GM12878 (cell line): Measurements from ENCODE around the gene SIL1. TPM values are rescaled to one million over a fixed set of nuclear protein-coding genes. Genes with fewer than 3 reads are reported as not detected.

ENCODE experiments used
- ATAC-seq: fragments of 200-7000 bp; cut with Tn5 transposase; 3 replicates; pipeline ENCODE4 v1.9.1; 2020; ENCODE audit warnings: mild to moderate bottlenecking, moderate library complexity
- BruUV-seq: library from RNA; stranded (reverse); fragments of 400-500 nt; replicated peaks from 2 replicates; lab custom pipeline; 2021; lab: Mats Ljungman, UMichigan
- CTCF ChIA-PET: fragments of 300-600 bp; sonication (Branson Sonifier 250); formaldehyde crosslinking; extraction: SDS; loops from one replicate; lab custom pipeline; 2021; ENCODE audit warnings: inconsistent platforms; lab: Yijun Ruan, JAX
- POLR2A ChIA-PET: fragments of 350-600 bp; formaldehyde crosslinking; extraction: SDS; loops from one replicate; lab custom pipeline; 2021; ENCODE audit warnings: inconsistent platforms; lab: Charles Lee
- RAD21 ChIA-PET: fragments of 300-600 bp; sonication (Branson Sonifier 250); formaldehyde crosslinking; loops from one replicate; lab custom pipeline; 2023; ENCODE audit warnings: antibody characterized with exemption; ENCODE audit not compliant: unreplicated experiment; lab: Charles Lee
- SMC1A ChIA-PET: fragments of 300-600 bp; sonication (Branson Sonifier 250); formaldehyde crosslinking; loops from one replicate; lab custom pipeline; 2023; ENCODE audit not compliant: unreplicated experiment, uncharacterized antibody; lab: Charles Lee
- DNase-seq: peaks from one replicate; pipeline ENCODE4 v3.0.0-alpha.2; 2011; ENCODE audit warnings: low read depth, low spot score
- FAIRE-seq: peaks from 3 replicates; lab custom pipeline; 2011; peaks lifted over from hg19 to GRCh38; lab: Jason Lieb, UNC
- H2AFZ ChIP-seq: 2 replicates; pipeline ENCODE4 v1.6.0; 2011; ENCODE audit warnings: low read depth, low read length, control low read depth; ENCODE audit not compliant: control insufficient read depth
- H3K27ac ChIP-seq: 2 replicates; pipeline ENCODE4 v1.5.1; 2011; ENCODE audit warnings: control low read depth; ENCODE audit not compliant: control insufficient read depth, insufficient read depth
- H3K27me3 ChIP-seq, 2 experiments: replicated peaks in 1 of 2; 2 replicates each; pipeline versions ENCODE4 v1.6.0 to v1.6.1; 2011; ENCODE audit warnings: low read length in 1 of 2; ENCODE audit not compliant: control insufficient read depth in 2 of 2, insufficient read depth in 2 of 2
- H3K36me3 ChIP-seq, 2 experiments: 2 replicates each; pipeline ENCODE4 v1.5.1; 2011; ENCODE audit warnings: low read length in 1 of 2; ENCODE audit not compliant: control insufficient read depth in 2 of 2, insufficient read depth in 2 of 2
- H3K4me1 ChIP-seq: 2 replicates; pipeline ENCODE4 v1.6.1; 2011; ENCODE audit warnings: mild to moderate bottlenecking, low read length, moderate library complexity, mixed read lengths; ENCODE audit not compliant: control insufficient read depth, insufficient read depth
- H3K4me2 ChIP-seq: 2 replicates; pipeline ENCODE4 v1.6.0; 2011; ENCODE audit warnings: control low read depth; ENCODE audit not compliant: control insufficient read depth, insufficient read depth
- H3K4me3 ChIP-seq: fragments of 200-600 bp; sonication (generic); 2 replicates; pipeline ENCODE4 v1.5.1; 2016
- H3K79me2 ChIP-seq: 2 replicates; pipeline ENCODE4 v1.6.0; 2011; ENCODE audit warnings: low read length; ENCODE audit not compliant: control insufficient read depth, insufficient read depth
- H3K9ac ChIP-seq: 2 replicates; pipeline ENCODE4 v1.8.0; 2011; ENCODE audit warnings: low read length, control low read depth, mixed read lengths; ENCODE audit not compliant: control insufficient read depth, insufficient read depth
- H3K9me3 ChIP-seq: replicated peaks from 3 replicates; pipeline ENCODE4 v1.5.1; 2011; ENCODE audit warnings: mild to moderate bottlenecking, low read length; ENCODE audit not compliant: control insufficient read depth, insufficient read depth
- H4K20me1 ChIP-seq: 2 replicates; pipeline ENCODE4 v1.6.0; 2011; ENCODE audit not compliant: control insufficient read depth, insufficient read depth
- CBX3 ChIP-seq: fragments of 200-600 bp; sonication (generic); IDR thresholded peaks from 2 replicates; pipeline ENCODE4 v1.6.1; 2016; ENCODE audit warnings: low read depth, borderline replicate concordance
- DPF2 ChIP-seq: fragments of 450-650 bp; IDR thresholded peaks from 2 replicates; pipeline ENCODE4 v1.6.1; 2017; ENCODE audit warnings: mild to moderate bottlenecking
- JUND ChIP-seq: IDR thresholded peaks from 2 replicates; pipeline ENCODE4 v1.6.1; 2012; ENCODE audit warnings: low read depth, mild to moderate bottlenecking, low read length, improper control_type of control experiment, moderate library complexity
- MYB ChIP-seq: fragments of 150-350 bp; IDR thresholded peaks from 2 replicates; pipeline ENCODE4 v1.6.1; 2014; ENCODE audit warnings: mild to moderate bottlenecking, low read depth, low read length, borderline replicate concordance
- RB1 ChIP-seq: fragments of 450-650 bp; formaldehyde crosslinking; IDR thresholded peaks from 2 replicates; pipeline ENCODE4 v1.6.1; 2017; ENCODE audit warnings: mild to moderate bottlenecking, borderline replicate concordance
- SIN3A ChIP-seq: IDR thresholded peaks from 2 replicates; pipeline ENCODE4 v1.6.1; 2012; ENCODE audit warnings: low read depth, low read length, improper control_type of control experiment
- TBL1XR1 ChIP-seq: IDR thresholded peaks from 2 replicates; pipeline ENCODE4 v1.6.1; 2012; ENCODE audit warnings: low read depth, low read length, improper control_type of control experiment
- WGBS: methylation state at CpG from one replicate; pipeline ENCODE4 v1.1.6; 2016; ENCODE audit warnings: low lambda C conversion rate; ENCODE audit not compliant: insufficient replicate concordance, insufficient coverage; ENCODE audit errors: missing lambda C conversion rate; 5-methylcytosine and 5-hydroxymethylcytosine counted together
- in situ Hi-C: fragments of 300-500 bp; cut with MboI; formaldehyde crosslinking; loops from 9 replicates; pipeline ENCODE4 v1.14.3; 2018; ENCODE audit warnings: mixed read lengths
- intact Hi-C: fragments of 100-400 bp; cut with micrococcal nuclease; formaldehyde crosslinking; loops from one replicate; pipeline ENCODE4 v1.14.2; 2022; ENCODE audit not compliant: unreplicated experiment
- polyA plus RNA-seq, 11 experiments: library from polyadenylated mRNA; depleted of rRNA in 4 of 11; unstranded in 6 of 11; stranded (reverse) in 5 of 11; fragments of >200 nt; fragmentation: Nextera tagmentation in 4 of 11; fragmentation: Illumina TruSeq in 1 of 11; extraction: Ambion mirVana in 4 of 11; extraction: Trizol in 1 of 11; gene quantifications; 1 replicate in 1 of 11; 2 replicates in 10 of 11; pipeline versions ENCODE4 v1.2.1 to v1.2.3, GENCODE V29; 2011 to 2016; ENCODE audit warnings: inconsistent platforms in 2 of 11, missing spikeins in 2 of 11, low read depth in 1 of 11
- total RNA-seq, 4 experiments: library from RNA; depleted of rRNA in 3 of 4; stranded (reverse); fragments of >200 nt in 3 of 4; fragmentation: Illumina TruSeq in 1 of 4; extraction: Trizol in 1 of 4; gene quantifications; 2 replicates each; pipeline versions ENCODE4 v1.2.1 to v1.2.3, GENCODE V29; 2013 to 2021
- TF ChIP-seq, protein P1 (sequence below): IDR thresholded peaks from 2 replicates; pipeline ENCODE4 v1.6.1; 2012; ENCODE audit warnings: low read depth, low read length, improper control_type of control experiment
- TF ChIP-seq, protein P2 (sequence below): IDR thresholded peaks from 2 replicates; pipeline ENCODE4 v1.6.1; 2011; ENCODE audit warnings: borderline replicate concordance, low read depth, mild to moderate bottlenecking, moderate library complexity, mixed read lengths, low read length; ENCODE audit not compliant: insufficient read depth; ENCODE audit errors: extremely low read length
- TF ChIP-seq, protein P3 (sequence below): fragments of 450-650 bp; IDR thresholded peaks from 2 replicates; pipeline ENCODE4 v1.6.1; 2017; ENCODE audit warnings: antibody characterized with exemption, mild to moderate bottlenecking, moderate library complexity

Gene SIL1
- total and polyA plus RNA-seq, 10 of the 15 experiments (the other 5 are each of a cell fraction or from before 2014, with no cell fraction given): 4.1 to 49.8 (median 29.4) TPM

DNA sequence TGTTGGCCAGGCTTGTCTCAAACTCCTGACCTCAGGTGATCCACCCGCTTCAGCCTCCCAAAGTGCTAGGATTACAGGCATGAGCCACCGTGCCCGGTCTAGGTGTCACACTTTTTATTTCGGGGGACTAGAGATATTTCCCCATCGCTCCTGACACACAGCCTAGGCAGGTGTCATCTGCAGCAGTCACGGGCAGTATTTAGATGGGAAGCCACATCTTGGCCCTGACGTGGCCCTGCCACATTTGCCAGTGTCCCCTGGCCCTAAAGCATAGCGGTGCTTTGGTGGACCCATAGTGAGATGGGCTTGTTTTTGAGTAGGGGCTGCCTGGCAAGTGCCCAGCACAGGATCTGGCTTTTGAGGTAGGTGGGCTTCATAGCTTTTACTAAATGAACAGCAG lies 278.0 kb downstream of the SIL1 start:
- BruUV-seq: no TSS peak
- H3K79me2 ChIP-seq: no peaks in the 10 kb centered on the region
- H3K27ac ChIP-seq: no peak overlapping the region
- no peak overlapping the region for H3K4me3 ChIP-seq
- in situ Hi-C loops: no loop called here
- no peak for FAIRE-seq
- ATAC-seq: no peak
- no peaks in the 10 kb centered on the region for H4K20me1 ChIP-seq
- ChIA-PET POLR2A (interaction anchor here (0.6 kb wide), 1 partner anchor 400 kb away, joined by 3 read pairs; no protein-coding TSS in a partner anchor), SMC1A (no interaction called here), RAD21 (no interaction called here), CTCF (no interaction called here)
- no peak overlapping the region for H2AFZ ChIP-seq
- WGBS: 90% methylated on average over 8 of the region's 8 CpGs
- H3K4me1 ChIP-seq: no peaks in the 10 kb centered on the region
- H3K9me3 ChIP-seq: no peaks in the 10 kb centered on the region
- H3K4me2 ChIP-seq: no peak overlapping the region
- peaks cover 2 to 5% of the 10 kb centered on the region in 2 experiments for H3K36me3 ChIP-seq
- no peak for DNase-seq
- H3K9ac ChIP-seq: no peak overlapping the region
- no peaks in the 10 kb centered on the region for H3K27me3 ChIP-seq
- intact Hi-C loops: no loop called here
- TF ChIP-seq, protein P1, sequence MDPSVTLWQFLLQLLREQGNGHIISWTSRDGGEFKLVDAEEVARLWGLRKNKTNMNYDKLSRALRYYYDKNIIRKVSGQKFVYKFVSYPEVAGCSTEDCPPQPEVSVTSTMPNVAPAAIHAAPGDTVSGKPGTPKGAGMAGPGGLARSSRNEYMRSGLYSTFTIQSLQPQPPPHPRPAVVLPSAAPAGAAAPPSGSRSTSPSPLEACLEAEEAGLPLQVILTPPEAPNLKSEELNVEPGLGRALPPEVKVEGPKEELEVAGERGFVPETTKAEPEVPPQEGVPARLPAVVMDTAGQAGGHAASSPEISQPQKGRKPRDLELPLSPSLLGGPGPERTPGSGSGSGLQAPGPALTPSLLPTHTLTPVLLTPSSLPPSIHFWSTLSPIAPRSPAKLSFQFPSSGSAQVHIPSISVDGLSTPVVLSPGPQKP: no peak
- TF ChIP-seq SIN3A: no peak
- TF ChIP-seq, protein P2, sequence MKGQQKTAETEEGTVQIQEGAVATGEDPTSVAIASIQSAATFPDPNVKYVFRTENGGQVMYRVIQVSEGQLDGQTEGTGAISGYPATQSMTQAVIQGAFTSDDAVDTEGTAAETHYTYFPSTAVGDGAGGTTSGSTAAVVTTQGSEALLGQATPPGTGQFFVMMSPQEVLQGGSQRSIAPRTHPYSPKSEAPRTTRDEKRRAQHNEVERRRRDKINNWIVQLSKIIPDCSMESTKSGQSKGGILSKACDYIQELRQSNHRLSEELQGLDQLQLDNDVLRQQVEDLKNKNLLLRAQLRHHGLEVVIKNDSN: no peak
- TF ChIP-seq JUND: no peak
- no peak for TF ChIP-seq DPF2
- TF ChIP-seq CBX3: no peak
- TF ChIP-seq, protein P3, sequence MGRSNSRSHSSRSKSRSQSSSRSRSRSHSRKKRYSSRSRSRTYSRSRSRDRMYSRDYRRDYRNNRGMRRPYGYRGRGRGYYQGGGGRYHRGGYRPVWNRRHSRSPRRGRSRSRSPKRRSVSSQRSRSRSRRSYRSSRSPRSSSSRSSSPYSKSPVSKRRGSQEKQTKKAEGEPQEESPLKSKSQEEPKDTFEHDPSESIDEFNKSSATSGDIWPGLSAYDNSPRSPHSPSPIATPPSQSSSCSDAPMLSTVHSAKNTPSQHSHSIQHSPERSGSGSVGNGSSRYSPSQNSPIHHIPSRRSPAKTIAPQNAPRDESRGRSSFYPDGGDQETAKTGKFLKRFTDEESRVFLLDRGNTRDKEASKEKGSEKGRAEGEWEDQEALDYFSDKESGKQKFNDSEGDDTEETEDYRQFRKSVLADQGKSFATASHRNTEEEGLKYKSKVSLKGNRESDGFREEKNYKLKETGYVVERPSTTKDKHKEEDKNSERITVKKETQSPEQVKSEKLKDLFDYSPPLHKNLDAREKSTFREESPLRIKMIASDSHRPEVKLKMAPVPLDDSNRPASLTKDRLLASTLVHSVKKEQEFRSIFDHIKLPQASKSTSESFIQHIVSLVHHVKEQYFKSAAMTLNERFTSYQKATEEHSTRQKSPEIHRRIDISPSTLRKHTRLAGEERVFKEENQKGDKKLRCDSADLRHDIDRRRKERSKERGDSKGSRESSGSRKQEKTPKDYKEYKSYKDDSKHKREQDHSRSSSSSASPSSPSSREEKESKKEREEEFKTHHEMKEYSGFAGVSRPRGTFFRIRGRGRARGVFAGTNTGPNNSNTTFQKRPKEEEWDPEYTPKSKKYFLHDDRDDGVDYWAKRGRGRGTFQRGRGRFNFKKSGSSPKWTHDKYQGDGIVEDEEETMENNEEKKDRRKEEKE: no peak
- TF ChIP-seq RB1: no peak
- no peak for TF ChIP-seq MYB
- no peak for TF ChIP-seq TBL1XR1
- TF ChIP-seq, all 136 proteins: peak for 0
